Keratinocyte (primary cell): ENCODE results near the gene GLS.

Experiments
- EZH2 ChIP-seq: IDR thresholded peaks from one replicate; pipeline ENCODE4 v1.6.1; 2012; ENCODE audit warnings: inconsistent platforms, mild to moderate bottlenecking, low read length, moderate library complexity
- TF ChIP-seq, protein P1 (sequence below), 3 experiments: IDR thresholded peaks in 1 of 3; conservative IDR thresholded peaks in 1 of 3; optimal IDR thresholded peaks in 1 of 3; 2 replicates in 2 of 3; 3 replicates in 1 of 3; pipeline versions ENCODE3 to v1.5.1; 2011; ENCODE audit warnings: low read length in 3 of 3, mild to moderate bottlenecking in 3 of 3, moderate library complexity in 2 of 3, control low read depth in 1 of 3, inconsistent platforms in 1 of 3; ENCODE audit not compliant: insufficient read depth in 2 of 3; ENCODE audit errors: extremely low read depth in 1 of 3

DNA sequence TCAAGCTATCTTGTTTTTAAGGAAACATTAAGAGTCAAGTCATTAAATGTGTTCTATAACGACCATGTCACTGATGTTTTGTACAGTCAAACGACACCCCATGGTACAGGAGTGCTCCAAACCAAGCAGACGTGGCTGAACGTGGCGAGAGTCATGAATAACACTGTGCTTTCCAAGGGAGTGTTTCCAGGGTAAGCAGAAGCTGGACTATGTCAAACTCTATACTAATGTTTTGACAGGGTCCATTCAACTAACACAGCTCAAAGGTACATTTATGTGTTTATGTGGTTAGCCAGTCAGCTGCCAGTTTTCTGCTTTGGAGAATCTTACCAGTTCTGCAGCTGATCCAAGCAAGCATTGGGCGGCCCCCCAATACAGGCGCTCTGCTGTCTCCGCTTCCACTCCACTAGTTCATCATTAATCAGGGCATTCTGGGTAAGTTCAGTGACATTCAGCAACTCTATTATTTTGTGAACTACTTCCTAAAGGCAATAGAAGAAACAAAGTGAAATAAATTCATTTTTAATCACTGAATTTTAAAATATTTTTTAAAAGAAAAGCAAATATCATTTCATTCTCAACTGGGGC, 117.0 kb downstream of the GLS start:
- TF ChIP-seq, protein P1, sequence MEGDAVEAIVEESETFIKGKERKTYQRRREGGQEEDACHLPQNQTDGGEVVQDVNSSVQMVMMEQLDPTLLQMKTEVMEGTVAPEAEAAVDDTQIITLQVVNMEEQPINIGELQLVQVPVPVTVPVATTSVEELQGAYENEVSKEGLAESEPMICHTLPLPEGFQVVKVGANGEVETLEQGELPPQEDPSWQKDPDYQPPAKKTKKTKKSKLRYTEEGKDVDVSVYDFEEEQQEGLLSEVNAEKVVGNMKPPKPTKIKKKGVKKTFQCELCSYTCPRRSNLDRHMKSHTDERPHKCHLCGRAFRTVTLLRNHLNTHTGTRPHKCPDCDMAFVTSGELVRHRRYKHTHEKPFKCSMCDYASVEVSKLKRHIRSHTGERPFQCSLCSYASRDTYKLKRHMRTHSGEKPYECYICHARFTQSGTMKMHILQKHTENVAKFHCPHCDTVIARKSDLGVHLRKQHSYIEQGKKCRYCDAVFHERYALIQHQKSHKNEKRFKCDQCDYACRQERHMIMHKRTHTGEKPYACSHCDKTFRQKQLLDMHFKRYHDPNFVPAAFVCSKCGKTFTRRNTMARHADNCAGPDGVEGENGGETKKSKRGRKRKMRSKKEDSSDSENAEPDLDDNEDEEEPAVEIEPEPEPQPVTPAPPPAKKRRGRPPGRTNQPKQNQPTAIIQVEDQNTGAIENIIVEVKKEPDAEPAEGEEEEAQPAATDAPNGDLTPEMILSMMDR (optimal IDR thresholded peaks at IDR 0.05 in 1 of 3, IDR thresholded peaks at IDR 0.05 in 1 of 3, conservative IDR thresholded peaks at IDR 0.05 in 1 of 3; ENCODE audit: extremely low read depth in 1 of 3, insufficient read depth in 2 of 3, low read length in 3 of 3), result no peak
- no peak for TF ChIP-seq EZH2
